DOHH2 (cell line): ENCODE data around the gene POLN.

Experiments
- H3F3A ChIP-seq: fragments of 200-600 bp; sonication (generic), shearing (Covaris generic); 2 replicates; pipeline ENCODE4 v1.6.0; 2016; ENCODE audit warnings: antibody characterized with exemption, mild to moderate bottlenecking; ENCODE audit not compliant: control insufficient read depth, insufficient read depth
- H3K27ac ChIP-seq: fragments of 200-600 bp; sonication (generic); 2 replicates; pipeline ENCODE4 v1.5.1; 2014; ENCODE audit warnings: low read depth, mild to moderate bottlenecking, low read length, moderate library complexity
- H3K27me3 ChIP-seq: fragments of 200-600 bp; sonication (generic); 2 replicates; pipeline ENCODE4 v1.6.1; 2014; ENCODE audit warnings: mild to moderate bottlenecking, low read length, mixed read lengths; ENCODE audit not compliant: control insufficient read depth
- H3K36me3 ChIP-seq: fragments of 200-600 bp; sonication (generic); 2 replicates; pipeline ENCODE4 v1.6.1; 2014; ENCODE audit warnings: mild to moderate bottlenecking, low read length, moderate library complexity, mixed read lengths; ENCODE audit not compliant: control insufficient read depth
- H3K4me1 ChIP-seq: fragments of 200-600 bp; sonication (generic); 2 replicates; pipeline ENCODE4 v1.6.1; 2014; ENCODE audit warnings: mild to moderate bottlenecking, low read length, mixed read lengths; ENCODE audit not compliant: control insufficient read depth
- H3K4me2 ChIP-seq: fragments of 200-600 bp; sonication (generic); 2 replicates; pipeline ENCODE4 v1.6.0; 2014; ENCODE audit warnings: mild to moderate bottlenecking, low read length, moderate library complexity
- H3K4me3 ChIP-seq: fragments of 200-600 bp; sonication (generic); 2 replicates; pipeline ENCODE4 v1.5.1; 2014; ENCODE audit warnings: mild to moderate bottlenecking, low read length, mixed read lengths
- H3K79me2 ChIP-seq: fragments of 200-600 bp; sonication (generic); 2 replicates; pipeline ENCODE4 v1.6.1; 2014; ENCODE audit warnings: mild to moderate bottlenecking, low read length, mixed read lengths; ENCODE audit not compliant: control insufficient read depth
- H3K9me2 ChIP-seq: fragments of 200-600 bp; sonication (generic); replicated peaks from 2 replicates; pipeline ENCODE4 v1.6.1; 2014; ENCODE audit warnings: mild to moderate bottlenecking, low read length, mixed read lengths; ENCODE audit not compliant: control insufficient read depth
- H3K9me3 ChIP-seq: fragments of 200-600 bp; sonication (generic); 2 replicates; pipeline ENCODE4 v1.6.1; 2014; ENCODE audit warnings: antibody characterized with exemption, low read length, mixed read lengths; ENCODE audit not compliant: control insufficient read depth, insufficient read depth
- H4K20me1 ChIP-seq: fragments of 200-600 bp; sonication (generic); 2 replicates; pipeline ENCODE4 v1.6.0; 2014; ENCODE audit warnings: low read depth, mild to moderate bottlenecking, antibody characterized with exemption, low read length, moderate library complexity; ENCODE audit not compliant: control insufficient read depth, insufficient read depth
- CTCF ChIP-seq: fragments of 200-600 bp; sonication (generic); IDR thresholded peaks from one replicate; pipeline ENCODE4 v1.5.1; 2014; ENCODE audit warnings: antibody characterized with exemption, mild to moderate bottlenecking, low read depth, low read length; ENCODE audit not compliant: poor library complexity, severe bottlenecking
- EZH2phosphoT487 ChIP-seq: fragments of 200-600 bp; sonication (generic); IDR thresholded peaks from 2 replicates; pipeline ENCODE4 v1.6.1; 2017; ENCODE audit warnings: borderline replicate concordance, mild to moderate bottlenecking, antibody characterized with exemption, low read length, moderate library complexity, mixed read lengths

The POLN gene

GRCh38 chr4:2251795-2252529 is 10.0 kb upstream of the POLN start:
- H3K9me3 ChIP-seq: no peaks in the 10 kb centered on the region
- H3K36me3 ChIP-seq: no peaks in the 10 kb centered on the region
- no peaks in the 10 kb centered on the region for H3K79me2 ChIP-seq
- H3K4me1 ChIP-seq: no peaks in the 10 kb centered on the region
- no peak overlapping the region for H3K27ac ChIP-seq
- no peaks in the 10 kb centered on the region for H3K9me2 ChIP-seq
- no peak for TF ChIP-seq EZH2phosphoT487
- TF ChIP-seq CTCF: no peak
- H3K4me3 ChIP-seq: no peak overlapping the region
- no peaks in the 10 kb centered on the region for H4K20me1 ChIP-seq
- no peak overlapping the region for H3K4me2 ChIP-seq
- H3F3A ChIP-seq: no peaks in the 10 kb centered on the region
- H3K27me3 ChIP-seq: no peaks in the 10 kb centered on the region

GRCh38 chr4:2251073-2251794 is 9.3 kb upstream of the POLN start:
- H3F3A ChIP-seq: no peaks in the 10 kb centered on the region
- H3K36me3 ChIP-seq: no peaks in the 10 kb centered on the region
- no peak overlapping the region for H3K4me2 ChIP-seq
- H3K27me3 ChIP-seq: no peaks in the 10 kb centered on the region
- no peaks in the 10 kb centered on the region for H3K79me2 ChIP-seq
- no peak overlapping the region for H3K4me3 ChIP-seq
- no peaks in the 10 kb centered on the region for H3K9me2 ChIP-seq
- TF ChIP-seq EZH2phosphoT487: no peak
- no peak for TF ChIP-seq CTCF
- H3K9me3 ChIP-seq: no peaks in the 10 kb centered on the region
- no peaks in the 10 kb centered on the region for H4K20me1 ChIP-seq
- no peaks in the 10 kb centered on the region for H3K4me1 ChIP-seq
- no peak overlapping the region for H3K27ac ChIP-seq

GRCh38 chr4:2250357-2251072 is 8.6 kb upstream of the POLN start:
- Histone ChIP-seq H3K9me2 (no peaks in the 10 kb centered on the region), H3K4me3 (no peak overlapping the region), H3K4me2 (no peak overlapping the region), H3K4me1 (no peaks in the 10 kb centered on the region), H4K20me1 (no peaks in the 10 kb centered on the region), H3K36me3 (no peaks in the 10 kb centered on the region), H3K27me3 (no peaks in the 10 kb centered on the region), H3K79me2 (no peaks in the 10 kb centered on the region), H3K27ac (no peak overlapping the region), H3K9me3 (no peaks in the 10 kb centered on the region), H3F3A (no peaks in the 10 kb centered on the region)
- TF ChIP-seq CTCF (no peak), EZH2phosphoT487 (no peak)
